A172 (cell line): ENCODE data around the gene CHRFAM7A. TPM values are rescaled to one million over a fixed set of nuclear protein-coding genes. Genes with fewer than 3 reads are reported as not detected.
"Not testable (repeated sequence)": the region's sequence is repeated elsewhere in the genome, so short reads cannot be mapped to it uniquely, and the experiment has no call there.

Experiments
- DNase-seq: peaks from one replicate; pipeline ENCODE4 v3.0.0-alpha.2; 2015; ENCODE audit warnings: low spot score
- total RNA-seq: library from RNA; depleted of rRNA; stranded (reverse); fragments of >200 nt; shearing (Covaris generic); gene quantifications from 2 replicates; pipeline ENCODE4 v1.2.3, GENCODE V29; 2014; rRNA removed

CHRFAM7A gene
- total RNA-seq: not detected in 2 replicates

DNA sequence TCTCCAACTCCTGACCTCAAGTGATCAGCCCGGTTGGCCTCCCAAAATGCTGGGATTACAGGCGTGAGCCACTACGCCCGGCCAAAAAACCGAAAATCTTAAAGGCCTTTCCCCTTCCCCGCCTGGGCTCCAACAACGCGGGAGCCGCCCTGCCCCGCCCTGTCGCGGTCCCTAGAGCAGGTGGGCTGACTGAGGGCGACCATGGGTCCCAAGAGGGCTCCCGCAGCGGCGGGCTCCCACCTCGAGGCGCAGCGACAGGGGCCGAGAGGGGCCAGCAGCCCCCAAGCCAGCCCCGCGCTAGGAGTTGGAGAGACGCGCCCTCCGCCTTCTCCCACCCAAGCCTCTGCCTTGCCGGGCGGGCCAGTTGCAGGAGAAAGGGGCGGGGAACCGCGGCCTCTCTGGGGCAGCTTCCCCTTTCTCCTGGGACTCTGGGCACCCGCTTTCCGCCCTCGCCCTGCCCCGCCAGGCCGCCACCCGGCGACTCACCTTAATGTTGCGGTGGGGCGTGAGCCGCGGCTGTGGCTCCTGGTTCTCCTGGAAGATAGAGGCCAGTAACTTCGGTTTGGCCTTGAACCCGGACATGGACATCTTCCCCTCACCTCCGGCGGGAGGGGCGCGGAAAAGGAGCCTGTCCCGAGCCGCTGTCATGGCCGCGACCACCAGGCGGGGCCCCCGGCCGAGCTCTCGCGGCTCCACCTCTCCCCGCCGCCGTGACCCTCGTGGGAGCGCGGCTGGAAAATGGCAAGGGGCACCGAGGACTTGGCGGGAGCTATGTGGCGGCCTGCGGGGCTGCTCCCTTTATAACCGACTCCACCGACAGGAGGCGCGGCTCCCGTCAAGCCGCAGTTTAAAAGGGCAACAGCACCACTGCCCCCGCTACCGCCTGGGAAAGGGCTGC is at the start of gene CHRFAM7A:
Gene CHRFAM7A, minus strand, starts transcription at position 775 of the 898 bp plus-strand sequence. CDS start 10,189 bp downstream, outside the sequence.
- DNase-seq: not testable (repeated sequence)

DNA sequence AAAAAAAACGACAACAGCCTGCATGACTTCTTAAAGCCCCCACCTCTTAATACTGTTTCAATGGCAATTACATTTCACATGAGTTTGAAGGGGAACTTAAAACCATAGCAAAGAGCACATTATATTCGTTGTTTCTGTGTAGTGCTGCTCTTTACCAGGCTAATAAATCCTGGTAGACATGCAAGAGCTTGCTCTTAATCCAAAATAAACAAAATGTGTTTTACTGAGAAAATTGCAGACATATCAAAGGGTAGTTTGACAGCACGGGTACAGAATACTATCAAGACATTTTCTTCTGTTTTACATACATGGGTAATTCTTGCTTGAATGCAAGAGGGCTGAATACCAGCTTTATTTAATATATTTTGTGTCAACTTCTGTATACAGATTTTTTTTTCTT is 45.0 kb upstream of the CHRFAM7A start:
- not testable (repeated sequence) for DNase-seq

DNA sequence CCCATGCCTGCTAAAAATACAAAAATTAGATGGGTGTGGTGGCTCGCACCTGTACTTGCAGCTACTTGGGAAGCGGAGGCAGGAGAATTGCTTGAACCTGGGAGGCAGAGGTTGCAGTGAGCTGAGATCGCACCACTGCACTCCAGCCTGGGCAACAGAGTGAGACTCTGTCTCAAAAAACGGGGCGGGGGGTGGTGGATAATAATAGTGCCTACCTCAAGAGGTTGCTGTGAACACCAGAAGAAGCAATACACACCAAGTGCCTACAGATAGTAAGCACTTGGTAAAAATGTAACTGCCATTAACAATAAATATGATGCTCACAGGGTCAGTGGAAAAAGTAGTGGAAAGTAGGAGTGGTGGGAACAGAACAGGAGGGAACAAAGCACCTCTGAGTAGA is 42.5 kb upstream of the CHRFAM7A start:
- not testable (repeated sequence) for DNase-seq

DNA sequence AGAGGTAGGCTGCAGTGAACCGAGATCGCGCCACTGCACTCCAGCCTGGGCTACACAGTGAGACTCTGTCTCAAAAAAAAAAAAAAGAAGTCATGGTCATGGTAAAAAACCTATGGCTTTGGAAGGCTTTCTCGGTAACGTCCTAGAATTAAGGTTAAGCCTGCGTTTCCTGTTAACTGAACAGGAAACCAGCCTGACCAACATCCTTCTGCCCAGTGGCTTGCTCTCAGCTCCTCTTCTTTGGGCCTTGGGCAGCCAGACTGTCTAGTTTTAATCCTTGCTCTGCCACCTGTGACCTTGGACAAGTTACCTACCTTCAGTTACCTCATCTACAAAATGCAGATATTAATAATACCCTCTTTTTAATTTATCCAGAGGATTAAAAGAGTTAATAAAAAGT is 27.4 kb upstream of the CHRFAM7A start:
- not testable (repeated sequence) for DNase-seq

DNA sequence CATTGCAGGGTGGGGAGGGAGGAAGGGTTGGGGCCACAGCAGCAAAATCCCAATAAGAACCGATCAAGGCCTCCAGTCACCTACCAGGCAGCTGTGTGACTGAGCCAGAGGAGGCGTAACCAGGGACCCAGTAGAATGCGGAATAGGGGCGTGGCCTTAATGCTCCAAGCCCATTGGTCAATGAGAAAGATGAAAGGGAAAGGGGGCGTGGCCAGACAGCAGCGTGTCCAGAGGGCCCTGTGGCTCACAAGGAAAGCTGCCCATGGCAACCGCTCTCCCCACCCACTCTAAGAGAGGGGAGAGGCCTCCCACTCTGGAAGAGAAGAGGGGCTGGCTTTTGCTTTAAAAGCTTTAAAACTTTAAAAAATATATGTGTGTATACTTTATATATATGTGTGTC is 20.8 kb upstream of the CHRFAM7A start, which contains the start of gene GOLGA8R:
Gene GOLGA8R, minus strand, starts transcription at position 101 of the 400 bp plus-strand sequence. Its CDS starts 98 bp downstream, at position 3.
- DNase-seq: not testable (repeated sequence)

DNA sequence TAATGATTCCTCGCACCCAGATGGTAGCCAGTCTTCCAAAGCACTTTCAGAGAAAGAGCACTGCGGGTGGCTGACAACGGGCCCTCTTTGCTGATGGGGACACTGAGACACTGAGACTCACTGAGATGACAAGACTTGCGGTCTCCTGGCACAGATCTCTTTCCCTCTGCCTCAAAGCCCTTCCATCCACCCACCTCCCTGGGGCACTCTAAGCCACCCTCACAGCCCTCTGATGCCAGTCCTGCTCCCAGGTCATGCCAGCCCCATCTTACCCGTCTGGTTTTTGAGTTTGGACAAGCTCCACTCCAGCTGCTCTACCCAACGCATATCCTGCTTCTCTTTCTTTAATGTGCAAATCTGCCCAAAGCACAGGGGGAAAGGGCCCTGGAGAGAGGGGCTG is 14.3 kb upstream of the CHRFAM7A start:
- not testable (repeated sequence) for DNase-seq

DNA sequence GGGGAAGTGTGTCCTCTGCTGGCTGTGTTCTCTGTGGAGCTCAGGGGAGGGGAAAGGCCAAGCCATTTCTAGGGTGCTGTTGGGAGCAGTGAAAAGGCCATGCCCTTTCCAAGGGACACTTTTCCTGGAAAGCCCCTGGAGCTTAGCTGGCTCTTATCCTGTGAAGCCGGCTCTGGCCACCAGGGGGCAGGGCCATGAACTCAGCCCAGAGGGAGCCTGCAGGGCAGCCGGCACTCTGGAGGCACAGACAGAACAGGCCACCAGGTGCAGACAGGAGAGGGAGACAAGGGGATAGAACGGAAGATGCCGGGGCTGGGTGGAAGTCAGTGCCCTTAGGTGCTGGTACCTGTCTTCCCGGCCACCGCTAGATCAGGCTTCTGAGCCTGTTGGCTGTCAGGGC is 5.6 kb upstream of the CHRFAM7A start:
- not testable (repeated sequence) for DNase-seq

DNA sequence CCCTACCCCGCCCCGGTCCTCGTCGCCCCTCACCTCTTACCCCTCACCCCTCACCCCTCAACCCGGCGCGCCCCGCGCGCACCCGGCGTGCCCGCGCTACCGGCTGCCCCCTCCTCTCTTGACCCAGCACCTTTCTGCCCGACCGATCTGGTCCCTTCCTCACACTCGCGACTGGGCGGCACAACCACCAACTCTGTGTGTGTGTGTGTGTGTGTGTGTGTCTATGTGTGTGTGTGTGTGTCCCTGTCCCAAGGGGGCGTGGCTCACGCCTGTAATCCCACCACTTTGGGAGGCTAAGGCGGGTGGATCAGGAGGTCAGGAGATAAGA is 288 bp upstream of the CHRFAM7A start:
- DNase-seq: not testable (repeated sequence)

DNA sequence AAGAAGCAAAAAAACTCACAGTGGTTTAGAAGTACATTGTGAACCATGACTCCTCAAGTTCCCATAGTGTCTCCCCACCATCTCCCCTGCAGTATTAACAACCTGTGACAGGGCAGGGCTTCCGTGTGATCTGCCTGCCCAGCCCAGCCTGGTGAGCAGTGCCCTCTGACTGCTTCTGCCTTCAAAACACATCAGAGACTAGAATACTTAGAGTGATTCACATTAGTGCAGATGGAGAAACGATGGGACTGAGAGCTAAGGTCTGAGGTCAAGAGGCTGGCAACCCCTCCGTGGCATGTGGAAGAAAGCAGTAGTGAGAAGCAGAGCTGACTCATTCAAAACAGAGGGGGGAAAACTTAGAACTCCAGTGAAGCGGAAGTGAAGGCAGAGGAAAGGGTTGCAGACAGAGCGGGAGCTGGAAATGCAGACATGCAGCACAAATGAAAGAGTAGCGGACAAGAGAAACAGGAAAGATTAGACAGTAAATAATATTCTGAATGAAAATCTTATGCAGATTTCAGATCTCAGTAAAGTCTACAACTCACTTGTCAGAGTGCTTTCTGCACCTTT is 6.9 kb downstream of the CHRFAM7A start:
- DNase-seq: not testable (repeated sequence)

DNA sequence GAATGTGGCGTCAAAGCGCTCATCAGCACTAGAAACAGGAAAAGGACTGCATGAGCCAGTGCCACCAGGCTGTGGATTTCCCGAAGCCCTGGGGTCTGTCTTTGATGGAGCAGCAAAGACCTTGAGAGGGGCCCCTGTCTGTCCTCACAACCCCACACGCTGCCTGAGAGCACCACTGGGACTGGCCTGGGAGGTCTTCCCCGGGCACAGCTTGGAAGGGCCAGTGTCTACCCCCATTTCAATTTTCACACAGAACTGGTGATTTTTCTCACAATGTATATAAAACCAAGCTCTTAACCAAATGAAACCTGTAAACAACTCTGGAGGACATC is 16.3 kb downstream of the CHRFAM7A start:
- DNase-seq: not testable (repeated sequence)

DNA sequence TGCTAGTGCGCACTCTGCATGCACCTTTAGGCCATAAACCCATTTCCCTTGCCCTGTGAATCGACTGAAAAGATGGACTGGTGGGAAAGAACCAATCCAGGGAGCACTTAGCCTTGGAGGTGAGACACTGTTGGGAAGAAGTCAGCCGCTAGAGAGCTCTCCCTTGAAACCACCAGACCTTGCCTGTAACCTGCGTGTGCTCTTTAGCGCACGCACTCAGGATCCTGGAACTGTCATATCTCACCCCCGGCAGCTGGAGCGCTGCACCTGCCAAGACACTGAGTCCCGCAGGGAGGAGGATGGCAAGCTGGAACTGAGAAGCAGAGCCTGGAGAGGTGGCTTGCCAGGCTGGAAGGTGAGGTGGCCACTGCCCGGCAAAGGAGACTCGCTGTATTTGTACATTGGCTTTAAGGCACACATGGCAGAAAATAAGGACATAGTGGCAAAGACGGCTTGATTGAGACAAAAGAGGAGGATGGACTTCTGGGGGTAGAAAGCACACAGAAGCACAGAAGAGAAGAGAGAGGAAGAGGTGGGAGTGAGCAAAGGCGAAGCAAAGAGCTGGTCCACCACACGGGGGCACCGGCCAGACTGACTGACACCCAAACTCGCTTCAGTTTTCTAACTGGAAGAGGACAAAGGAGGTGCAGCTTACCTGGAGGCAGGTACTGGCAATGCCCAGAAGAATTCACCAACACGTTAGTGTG is 16.8 kb downstream of the CHRFAM7A start:
- DNase-seq: not testable (repeated sequence)

DNA sequence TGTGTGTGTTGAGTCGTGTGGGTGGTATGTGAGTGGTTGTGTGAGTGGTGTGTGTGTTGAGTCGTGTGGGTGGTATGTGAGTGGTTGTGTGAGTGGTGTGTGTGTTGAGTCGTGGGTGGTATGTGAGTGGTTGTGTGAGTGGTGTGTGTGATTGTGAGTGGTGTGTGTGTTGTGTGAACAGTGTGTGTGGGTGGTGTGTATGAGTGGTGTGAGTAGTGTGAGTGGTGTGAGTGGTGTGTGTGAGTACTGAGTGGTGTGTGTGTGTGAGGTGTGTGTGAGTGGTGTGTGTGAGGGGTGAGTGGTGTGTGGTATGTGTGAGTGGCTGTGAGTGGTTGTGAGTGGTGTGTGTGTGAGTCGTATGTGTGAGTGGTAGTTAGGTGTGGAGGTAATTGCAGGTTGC is 17.5 kb downstream of the CHRFAM7A start:
- DNase-seq: not testable (repeated sequence)

DNA sequence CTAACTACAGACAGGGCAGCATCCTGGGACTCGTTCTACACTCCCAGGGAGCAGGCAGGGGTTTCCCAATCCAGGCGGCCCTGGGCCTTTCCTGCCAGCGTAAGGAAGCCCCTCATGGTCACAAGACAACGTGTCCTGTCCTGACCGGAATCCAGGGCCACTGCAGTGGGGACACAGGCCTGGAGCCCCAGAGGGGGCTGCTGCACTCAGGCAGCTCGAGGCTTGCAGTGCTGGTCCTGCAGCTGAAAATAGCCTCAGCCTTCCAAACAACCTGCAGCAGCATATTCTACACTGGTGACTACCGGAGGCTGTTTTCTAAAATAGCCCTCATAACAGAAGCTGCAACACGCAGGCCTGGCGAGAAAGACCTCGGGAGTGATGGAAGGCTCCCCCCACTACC is 18.5 kb downstream of the CHRFAM7A start:
- DNase-seq: not testable (repeated sequence)

DNA sequence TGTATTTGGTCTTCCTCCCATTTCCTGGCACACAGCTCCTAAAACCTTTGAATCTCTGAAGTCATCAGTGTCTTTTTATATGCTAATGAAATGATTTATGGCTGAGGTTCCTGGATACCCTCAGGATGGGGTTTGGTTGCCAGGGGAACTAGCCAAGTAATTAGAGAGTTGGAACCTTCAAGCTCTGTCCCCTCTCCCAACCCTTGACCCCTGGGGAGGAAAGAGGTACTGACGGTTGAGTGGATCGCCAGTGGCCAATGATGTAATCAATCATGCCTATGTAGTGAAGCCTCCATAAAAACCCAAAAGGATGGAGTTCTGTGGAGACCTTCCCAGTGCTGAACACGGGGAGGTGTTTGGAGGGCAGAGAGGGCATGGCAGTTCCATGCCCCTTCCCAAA is 25.1 kb downstream of the CHRFAM7A start:
- not testable (repeated sequence) for DNase-seq

DNA sequence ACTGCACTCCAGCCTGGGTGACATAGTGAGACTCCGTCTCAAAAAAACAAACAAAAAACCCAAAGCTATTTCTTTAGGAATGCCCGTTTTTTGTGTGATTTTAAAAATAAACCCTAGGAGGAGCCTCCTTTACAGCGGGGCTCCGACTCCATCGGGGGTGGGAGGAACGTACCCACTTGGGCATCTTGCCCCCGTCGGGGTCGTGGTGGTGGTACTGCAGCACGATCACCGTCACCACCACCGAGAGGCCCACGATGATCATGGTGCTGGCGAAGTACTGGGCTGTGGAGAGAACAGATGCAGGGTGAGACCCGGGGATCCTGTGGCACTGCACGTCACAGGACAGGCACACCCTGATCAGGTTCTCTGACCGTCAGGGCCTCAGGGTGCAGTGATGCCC is 26.1 kb downstream of the CHRFAM7A start:
- DNase-seq: not testable (repeated sequence)

DNA sequence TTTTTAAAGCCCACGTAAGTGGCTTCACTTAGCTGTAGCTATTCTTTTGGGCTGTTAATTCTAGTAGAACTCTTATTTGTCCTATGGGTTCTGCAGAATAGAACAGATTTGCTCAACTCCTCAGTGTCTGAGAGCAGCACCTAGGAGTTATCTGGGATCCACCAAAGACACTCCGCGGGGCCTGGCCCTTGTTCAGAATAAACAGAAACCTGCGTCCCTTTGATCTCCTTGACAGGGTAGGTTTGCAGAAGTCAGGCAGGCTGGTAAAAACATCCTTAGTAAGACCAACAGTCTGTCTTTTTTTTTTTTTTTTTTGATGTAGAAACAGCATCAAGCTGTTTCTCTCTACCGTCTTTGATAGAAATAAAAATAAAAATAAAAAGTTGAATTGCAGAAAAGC is 31.9 kb downstream of the CHRFAM7A start:
- DNase-seq: not testable (repeated sequence)

DNA sequence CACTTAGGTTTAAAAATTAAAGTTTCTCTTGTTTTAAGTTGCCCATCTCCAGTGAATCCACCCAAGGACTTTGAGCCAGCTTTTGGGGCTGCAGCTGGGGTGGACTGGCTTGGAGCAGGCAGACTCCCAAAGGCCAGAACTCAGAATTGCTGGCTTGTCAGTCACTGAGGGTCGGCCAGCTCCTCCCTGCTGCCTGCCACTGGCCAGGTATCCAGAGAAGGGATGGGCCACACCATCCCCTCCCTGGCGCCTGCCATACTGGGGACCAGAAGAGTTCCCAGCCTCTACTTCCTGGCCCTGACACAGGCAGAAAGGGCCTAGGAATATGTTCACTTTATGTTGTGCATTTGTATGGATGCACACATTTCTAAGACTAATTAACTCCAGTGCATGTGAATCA is 32.4 kb downstream of the CHRFAM7A start:
- not testable (repeated sequence) for DNase-seq

DNA sequence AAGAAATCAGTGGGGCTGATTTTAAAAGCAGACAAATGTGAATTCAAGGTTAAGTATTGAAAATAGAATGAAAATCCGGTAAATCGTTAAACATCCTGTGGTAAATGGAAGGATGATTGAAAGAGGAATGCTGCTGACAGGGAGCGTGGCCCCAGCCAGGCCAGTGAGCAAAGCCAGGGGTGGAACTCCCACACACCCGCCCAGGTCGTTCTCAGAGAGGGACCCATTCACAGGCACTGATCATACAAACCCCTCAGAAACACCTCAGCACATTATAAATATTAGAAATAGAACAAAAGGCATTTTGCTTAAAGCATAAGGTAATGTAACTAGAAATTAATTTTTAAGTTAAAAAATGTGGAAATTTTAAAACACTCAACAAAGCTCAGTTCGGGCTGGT is 38.3 kb downstream of the CHRFAM7A start:
- not testable (repeated sequence) for DNase-seq

DNA sequence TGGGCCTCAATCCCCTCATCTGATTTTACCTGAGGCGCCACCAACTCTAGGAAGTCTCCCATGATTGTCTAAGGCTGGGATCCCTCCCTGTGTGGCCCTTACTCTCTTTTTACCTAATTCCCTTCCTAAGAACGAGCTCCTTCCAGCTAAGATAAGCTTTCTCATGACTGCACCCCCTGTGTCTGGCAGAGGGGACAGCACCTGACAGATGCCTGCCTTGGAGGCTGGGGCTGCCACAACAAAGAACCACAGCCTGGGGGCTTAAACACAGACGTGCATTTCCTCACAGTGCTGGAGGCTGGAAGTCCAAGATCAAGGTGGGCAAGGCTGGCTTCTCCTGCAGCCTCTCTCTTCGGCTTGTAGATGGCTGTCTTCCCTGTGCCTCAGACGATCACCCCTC is 43.5 kb downstream of the CHRFAM7A start:
- DNase-seq: not testable (repeated sequence)

DNA sequence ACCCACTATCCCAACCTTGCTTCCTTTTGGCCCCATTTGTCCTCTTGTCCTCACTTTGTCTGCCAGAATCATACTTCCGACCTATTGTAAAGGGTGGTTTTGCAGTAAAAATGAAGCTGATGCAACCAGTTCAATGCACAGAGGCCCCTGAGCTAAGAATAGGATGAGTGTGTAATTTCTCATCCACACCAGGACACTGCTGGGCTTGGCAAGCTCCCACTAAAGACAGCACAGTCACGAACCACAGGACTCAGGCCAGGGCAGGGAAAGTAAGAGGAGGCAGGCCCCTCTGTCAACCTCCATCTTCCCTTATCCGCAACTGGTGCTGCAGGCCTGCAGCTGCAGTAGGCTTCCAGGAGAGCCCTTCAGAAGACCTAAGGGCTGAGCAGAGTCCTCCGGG is 56.8 kb downstream of the CHRFAM7A start:
- not testable (repeated sequence) for DNase-seq

DNA sequence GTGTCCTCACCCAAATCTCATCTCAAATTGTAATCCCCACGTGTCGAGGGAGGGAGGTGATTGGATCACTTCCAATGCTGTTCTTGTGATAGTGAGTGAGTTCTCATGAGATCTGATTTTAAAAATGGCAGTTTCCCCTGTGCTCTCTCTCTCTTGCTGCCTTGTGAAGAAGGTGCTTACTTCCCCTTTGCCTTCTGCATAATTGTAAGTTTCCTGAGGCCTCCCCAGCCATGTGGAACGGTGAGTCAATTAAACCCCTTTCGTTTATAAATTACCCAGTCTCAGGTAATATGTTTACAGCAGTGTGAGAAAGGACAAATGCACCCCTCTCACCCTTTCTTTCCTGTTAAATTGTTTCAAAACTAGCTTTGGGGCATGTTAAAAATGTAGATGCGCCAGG is 59.2 kb downstream of the CHRFAM7A start:
- DNase-seq: not testable (repeated sequence)

DNA sequence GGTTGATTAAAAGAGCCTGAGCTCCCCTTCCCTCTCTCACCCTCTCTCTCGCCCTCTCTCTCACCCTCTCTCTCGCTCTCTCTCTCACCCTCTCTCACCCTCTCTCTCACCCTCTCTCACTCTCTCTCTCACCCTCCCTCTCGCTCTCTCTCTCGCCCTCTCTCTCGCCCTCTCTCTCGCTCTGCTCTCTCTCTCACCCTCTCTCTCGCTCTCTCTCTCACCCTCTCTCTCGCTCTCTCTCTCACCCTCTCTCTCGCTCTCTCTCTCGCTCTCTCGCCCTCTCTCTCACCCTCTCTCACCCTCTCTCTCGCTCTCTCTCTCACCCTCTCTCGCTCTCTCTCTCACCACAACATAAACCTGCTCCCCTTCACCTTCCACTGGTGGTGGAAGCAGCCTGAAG is 67.2 kb downstream of the CHRFAM7A start:
- DNase-seq: peak; percentile 0
